ENCODE results near the gene HBQ1.
"Not testable (repeated sequence)": the region's sequence is repeated elsewhere in the genome, so short reads cannot be mapped to it uniquely, and the experiment has no call there.

The HBQ1 gene

DNA sequence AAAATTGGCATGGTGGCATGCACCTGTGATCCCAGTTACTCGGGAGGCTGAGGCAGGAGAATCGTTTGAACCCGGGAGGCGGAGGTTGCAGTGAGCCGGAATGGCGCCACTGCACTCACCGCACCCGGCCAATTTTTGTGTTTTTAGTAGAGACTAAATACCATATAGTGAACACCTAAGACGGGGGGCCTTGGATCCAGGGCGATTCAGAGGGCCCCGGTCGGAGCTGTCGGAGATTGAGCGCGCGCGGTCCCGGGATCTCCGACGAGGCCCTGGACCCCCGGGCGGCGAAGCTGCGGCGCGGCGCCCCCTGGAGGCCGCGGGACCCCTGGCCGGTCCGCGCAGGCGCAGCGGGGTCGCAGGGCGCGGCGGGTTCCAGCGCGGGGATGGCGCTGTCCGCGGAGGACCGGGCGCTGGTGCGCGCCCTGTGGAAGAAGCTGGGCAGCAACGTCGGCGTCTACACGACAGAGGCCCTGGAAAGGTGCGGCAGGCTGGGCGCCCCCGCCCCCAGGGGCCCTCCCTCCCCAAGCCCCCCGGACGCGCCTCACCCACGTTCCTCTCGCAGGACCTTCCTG lies at the start of gene HBQ1:
Gene HBQ1 (plus strand): TSS at position 359 of the 575 bp plus-strand sequence. CDS start 28 bp downstream, at position 387.
- DNase-seq = peak; percentile 44 to 67 (median 64)

DNA sequence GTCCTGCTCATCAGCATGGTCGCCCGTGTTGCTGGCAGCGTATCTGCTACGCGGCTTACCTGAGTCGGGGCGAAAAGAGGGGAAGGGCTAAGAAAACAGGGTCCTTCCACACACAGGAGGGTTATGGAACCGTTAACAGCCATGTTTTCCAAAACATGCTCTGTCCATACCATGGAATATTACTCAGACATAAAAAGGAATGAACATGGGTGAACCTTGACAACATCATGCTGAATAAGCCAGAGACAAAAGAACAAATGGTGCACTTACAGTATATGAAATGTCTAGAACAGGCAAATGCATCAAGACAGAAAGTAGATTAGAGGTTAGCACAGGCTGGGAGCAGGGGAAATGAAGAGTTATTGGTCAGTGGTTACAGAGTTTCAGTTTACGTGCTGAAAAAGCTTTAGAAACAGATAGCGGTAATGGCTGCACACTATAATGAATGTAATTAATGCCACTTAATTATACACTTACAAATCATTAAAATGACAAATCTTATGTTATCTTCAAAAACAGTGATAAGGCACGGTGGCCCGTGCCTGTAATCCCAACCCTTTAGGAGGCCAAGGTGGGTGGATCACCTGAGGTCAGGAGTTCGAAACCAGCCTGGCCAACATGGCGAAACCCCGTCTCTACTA lies 49.6 kb upstream of the HBQ1 start:
- no peak for DNase-seq

DNA sequence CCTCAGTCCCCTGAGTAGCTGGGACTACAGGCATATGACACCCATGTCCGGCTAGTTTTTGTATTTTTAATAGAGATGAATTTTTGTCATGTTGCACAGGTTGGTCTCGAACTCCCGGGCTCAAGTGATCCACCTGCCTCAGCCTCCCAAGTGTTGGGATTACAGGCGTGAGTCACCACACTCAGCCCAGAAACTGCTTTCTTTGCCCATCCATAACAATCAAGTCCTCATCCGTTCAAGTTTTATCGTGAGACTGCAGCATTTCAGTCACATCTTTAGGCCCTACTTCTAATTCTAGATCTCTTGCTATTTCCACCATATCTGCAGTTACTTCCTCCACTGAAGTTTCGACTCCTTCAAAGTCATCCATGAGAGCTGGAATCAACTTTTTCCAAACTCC lies 48.1 kb upstream of the HBQ1 start:
- no peak for DNase-seq

DNA sequence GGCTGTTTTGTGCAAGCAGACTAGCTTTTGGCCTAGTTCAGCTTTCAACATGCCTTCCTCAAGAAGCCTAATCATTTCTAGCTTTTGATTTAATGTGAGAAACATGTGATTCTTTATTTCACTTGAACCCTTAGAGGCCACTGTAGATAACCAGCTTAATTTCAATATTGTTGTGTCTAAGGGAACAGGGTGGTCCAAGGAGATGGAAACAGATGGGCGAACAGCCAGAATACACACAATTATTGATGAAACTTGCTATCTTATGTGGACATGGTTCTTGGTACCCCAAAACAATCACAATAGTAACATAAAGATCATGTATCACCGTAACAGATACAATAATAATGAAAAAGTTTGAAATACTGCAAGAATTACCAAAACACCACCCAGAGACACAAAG lies 46.5 kb upstream of the HBQ1 start:
- no peak for DNase-seq

DNA sequence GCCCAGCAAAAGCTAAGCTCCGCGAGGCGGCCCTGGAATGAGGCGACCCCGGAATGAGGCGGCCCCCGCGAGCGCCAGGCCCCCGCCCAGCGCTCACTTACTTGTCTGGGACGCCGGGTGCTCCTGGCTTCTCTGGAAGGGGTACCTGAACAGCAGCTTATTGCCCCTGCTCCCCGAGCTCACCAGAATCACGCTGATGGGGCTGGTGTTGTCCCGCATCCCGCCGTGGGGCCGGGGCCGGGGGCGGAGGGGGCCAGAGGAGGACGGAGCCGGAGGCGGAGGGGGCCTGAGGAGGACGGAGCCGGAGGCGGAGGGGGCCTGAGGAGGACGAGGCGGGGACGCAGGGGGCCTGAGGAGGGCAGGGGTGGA lies 42.2 kb upstream of the HBQ1 start:
- peak in 2 of 3 donors; percentile 14 to 25 for DNase-seq

DNA sequence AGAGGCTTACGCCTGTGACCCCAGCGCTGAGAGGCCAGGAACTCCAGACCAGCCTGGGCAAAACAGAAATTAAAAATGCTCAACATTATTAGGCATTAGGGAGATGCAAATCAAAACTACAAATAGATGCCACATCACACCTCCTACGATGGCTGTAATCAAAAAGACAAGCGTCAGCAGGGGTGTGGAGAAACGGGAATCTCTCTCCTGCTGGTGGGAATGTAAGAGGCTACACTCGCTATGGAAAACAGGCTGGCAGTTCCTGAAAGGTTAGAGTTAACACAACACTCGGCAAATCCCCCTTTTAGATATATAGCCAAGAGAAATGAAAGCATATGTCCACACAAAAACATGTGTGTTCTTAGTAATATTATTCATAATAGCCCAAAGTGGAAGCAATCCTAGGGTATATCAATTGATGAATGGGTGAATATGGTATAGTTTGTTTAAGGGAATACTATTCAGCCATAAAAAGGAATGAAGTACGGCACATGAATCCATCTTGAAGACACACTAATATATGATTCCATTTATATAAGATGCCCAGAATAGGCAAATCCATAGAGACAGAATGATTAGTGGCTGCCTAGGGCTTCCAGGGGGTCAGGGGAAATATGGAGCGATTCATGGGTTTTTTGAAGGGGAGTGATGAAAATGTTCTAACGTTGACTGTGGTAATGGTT lies 39.9 kb upstream of the HBQ1 start:
- no peak for DNase-seq

DNA sequence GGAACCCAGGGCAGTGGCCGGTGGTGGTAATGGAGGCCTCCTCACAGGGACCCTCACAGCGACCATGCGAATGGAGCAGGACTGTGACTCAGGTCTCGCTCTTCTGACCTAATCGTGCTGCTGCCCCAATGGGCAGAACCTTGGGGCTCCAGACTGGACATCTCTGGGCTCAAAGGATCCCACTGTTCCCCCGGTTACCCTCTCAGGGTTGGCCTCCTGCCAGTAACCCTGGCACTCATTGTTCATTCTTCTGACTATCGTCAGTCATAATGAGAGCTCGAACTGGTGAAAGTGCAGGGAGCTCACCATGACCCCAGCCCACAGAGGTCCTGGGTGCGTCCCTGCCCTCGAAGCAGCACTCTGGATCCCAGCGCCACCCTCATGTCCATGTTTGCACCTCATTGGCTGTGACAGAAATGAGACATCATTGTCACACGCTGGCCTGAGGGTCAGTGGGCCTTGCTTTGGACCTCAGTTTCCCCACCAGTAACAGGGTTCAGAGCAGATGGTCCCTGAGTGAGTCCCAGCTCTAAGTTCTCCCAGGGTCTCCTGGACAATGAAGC lies 37.8 kb upstream of the HBQ1 start:
- DNase-seq = no peak

DNA sequence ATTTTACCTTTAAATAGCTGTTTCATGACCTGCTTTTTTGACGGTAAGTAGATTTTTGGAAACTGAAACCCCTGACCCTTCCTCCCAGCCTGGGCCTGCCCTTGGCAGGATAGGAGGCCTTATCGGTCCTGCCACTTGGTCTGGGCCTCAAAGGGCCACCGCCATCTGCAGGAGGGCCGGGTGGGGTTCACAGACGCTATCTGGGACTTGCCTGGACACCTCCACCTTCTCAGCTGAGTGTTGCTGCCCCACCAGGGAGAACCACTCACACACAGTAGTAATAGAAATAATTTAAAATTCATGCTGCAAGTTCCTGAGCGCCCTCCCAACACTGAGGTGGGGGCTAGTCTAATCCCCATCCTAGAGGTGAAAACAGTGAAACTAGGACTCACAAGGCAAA lies 37.2 kb upstream of the HBQ1 start:
- no peak for DNase-seq

DNA sequence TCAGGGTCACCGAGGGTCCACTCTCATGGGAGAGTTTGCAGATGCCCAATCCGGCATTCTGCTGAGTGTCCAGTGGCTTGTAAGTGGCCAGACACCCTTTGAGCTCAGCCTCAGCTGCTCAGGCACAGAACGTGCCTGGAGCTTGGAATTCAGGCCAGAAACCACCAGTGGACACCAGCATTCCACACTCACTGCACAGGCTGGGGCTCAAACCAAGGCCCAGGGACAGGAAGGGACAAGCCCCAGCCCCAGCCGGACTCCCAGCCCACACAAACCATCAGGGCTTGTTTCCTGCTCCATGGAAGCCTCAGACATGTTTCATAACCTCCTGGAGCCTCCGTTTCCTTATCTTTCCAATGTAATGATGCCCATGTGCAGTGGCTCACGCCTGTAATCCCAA lies 36.8 kb upstream of the HBQ1 start:
- DNase-seq = no peak

DNA sequence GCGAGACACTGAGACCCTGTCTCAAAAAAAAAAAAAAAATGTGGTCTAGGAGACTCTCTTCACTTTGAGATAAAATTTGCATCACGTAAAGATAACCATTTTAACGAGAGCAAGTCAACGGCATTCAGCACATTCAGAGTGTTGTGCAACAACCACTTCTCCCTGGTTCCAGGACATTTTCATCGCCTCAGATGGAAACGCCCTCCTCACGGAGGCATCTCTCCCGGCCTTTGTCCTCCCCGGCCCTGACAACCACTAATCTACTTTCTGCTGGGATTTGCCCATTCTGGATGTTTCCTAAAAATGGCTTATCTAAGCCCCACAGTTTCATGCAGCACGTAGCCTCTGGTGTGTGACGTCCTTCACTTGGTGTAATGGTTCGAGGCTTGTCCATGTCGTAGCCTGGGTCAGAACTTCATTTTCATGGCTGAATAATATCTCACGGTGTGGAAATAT lies 35.4 kb upstream of the HBQ1 start:
- DNase-seq = no peak

DNA sequence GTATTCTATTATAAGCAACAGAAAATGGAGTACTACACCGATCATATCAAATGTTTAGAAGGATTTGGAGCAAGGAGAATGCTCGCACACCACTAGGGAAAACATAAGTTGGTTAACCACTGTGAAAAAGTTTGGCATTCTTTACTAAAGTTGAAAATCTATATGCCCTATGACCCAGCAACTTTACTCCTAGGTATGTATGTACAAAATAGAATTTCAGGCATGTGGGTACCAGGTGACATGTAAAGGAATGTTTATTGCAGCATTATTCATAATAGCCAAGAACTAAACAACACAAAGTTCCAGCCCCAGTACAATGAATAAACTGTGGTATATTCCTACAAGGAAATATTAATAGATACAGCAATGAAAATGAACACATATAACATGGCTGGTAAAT lies 33.6 kb upstream of the HBQ1 start:
- no peak for DNase-seq

DNA sequence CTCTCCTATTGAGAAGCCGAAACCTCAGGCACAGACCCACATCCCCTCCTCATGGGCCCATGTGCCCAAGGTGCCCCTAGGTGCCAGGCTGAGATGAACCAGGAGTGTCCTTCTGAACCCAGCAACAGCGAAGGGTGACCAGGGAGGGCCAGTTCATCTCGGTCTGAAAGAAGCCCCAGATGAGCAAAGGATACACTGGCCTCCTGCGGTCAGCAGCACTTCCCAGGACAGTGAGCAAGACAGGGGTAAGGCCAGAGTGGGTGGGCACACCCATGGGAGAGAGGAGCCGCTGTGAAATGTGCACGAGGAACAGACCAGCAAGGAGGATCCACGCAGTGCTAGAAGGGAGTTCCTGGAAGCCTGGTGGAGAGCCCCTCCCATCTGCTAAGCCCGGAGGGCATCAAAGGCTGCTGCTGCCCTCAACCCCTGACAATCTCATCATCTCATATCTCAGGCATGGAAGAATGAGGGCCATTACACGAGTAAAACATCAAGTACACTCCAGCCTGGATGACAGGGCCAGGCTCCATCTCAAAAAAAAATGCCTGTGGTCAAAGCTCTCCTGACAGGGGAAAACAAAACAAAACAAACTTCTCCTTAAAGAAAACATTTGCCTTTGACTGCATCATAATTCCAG lies 31.1 kb upstream of the HBQ1 start:
- no peak for DNase-seq

DNA sequence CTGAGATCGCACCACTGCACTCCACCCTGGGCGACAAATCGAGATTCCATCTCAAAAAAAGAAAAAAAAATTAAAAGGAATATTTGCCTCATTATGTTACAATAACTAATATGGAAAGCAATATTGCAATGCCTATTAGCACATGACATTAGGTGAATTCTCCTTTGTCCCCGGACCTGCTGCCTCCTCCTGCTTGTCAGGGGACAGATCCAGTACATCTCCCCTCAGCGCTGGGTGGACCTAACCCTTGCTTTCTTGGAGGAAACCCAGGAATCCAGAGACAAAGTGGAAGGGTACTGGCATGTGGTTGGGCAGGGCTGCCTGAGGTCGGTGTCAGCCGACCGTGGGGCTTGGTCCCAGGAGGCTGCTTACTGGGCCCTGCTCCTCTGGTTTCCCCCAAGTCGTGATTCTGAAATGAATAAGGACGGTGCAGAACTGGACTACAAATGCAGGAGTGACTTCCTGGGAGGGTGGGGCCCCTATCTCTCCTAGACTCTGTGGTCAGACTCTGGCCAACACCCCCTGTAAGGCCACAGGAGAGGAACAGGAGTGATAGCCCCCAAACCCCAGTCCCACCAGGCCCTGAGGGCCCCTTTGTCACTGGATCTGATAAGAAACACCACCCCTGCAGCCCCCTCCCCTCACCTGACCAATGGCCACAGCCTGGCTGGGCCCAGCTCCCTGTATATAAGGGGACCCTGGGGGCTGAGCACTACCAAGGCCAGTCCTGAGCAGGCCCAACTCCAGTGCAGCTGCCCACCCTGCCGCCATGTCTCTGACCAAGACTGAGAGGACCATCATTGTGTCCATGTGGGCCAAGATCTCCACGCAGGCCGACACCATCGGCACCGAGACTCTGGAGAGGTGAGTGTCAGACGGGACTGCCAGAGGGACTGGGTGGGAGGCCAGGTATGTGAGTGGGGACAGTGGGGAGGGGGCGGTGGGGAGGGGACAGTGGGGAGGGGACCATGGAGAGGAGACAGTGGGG lies 27.8 kb upstream of the HBQ1 start, which contains the start of gene HBZ:
Gene HBZ (plus strand): TSS at position 504 of the 988 bp plus-strand sequence. CDS start 266 bp downstream, at position 770.
- DNase-seq = no peak

DNA sequence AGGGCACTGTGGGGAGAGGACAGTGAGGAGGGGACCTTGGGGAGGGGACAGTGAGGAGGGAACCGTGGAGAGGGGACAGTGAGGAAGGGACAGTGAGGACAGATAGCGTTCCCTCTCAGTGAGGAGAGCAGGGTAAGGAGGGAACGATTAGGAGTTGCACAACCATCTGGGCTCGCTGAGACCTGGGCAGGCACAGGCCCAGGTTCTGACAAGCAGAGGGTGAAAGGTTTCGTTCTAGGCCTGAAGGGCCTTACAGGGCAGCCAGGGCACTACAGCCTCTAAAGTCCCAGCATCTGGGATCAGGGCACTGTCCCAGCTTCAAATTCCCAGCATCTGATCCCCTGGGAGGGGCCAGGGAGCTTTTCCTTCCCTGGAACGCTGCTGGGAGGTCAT lies 27.1 kb upstream of the HBQ1 start:
- not testable (repeated sequence) for DNase-seq

DNA sequence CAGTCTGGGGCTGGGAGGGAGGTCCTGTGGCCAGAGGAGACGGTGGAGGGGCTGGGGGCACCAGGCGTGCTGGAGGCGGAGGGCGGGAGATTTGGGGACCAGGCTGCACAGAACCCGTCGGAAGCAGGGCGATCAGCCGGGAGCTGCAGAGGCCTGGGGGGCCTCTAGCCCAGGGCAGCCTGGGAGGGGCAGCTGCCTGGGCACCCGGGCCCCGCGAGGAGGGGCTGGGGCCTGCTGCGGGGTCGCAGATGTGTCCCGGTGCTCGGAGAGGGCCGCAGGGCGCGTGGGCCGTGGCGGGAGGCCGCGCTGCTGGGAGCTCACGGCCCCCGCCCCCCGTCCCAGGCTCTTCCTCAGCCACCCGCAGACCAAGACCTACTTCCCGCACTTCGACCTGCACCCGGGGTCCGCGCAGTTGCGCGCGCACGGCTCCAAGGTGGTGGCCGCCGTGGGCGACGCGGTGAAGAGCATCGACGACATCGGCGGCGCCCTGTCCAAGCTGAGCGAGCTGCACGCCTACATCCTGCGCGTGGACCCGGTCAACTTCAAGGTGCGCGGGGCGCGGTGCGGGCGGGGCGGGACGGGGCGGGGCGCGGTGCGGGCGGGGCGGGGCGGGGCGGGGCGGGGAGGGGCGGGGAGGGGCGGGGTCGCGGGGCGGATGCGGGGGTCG lies 26.6 kb upstream of the HBQ1 start:
- not testable (repeated sequence) for DNase-seq

DNA sequence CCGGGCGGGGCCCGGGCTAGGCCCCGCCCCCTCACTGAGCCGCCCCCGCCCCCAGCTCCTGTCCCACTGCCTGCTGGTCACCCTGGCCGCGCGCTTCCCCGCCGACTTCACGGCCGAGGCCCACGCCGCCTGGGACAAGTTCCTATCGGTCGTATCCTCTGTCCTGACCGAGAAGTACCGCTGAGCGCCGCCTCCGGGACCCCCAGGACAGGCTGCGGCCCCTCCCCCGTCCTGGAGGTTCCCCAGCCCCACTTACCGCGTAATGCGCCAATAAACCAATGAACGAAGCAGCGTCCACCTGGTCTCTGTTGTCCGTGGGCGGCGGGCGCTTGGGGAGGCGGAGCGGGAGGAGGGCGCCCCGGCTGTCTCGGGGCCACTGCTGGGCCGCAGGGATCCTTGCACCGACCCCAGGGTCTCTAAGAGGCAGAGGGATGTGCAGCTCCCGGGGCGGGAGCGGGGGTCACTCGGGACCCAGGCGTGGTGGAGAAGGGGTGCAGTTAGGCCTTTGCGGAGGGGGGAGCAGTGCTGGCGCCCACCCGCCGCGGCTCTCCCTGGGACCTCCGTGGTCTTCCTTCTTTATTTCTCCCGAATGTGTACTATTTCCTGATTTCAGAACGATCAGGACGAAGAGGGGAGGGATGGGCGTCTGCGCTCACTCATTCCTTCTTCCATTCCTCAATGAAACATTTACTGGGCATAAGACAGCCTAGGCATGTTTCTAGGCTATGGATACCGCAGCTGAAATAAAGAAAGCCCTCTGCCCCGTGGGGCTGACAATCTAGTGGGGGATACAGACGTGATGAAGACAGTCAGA lies 25.8 kb upstream of the HBQ1 start:
- peak in 1 of 3 donors; percentile 52 for DNase-seq

DNA sequence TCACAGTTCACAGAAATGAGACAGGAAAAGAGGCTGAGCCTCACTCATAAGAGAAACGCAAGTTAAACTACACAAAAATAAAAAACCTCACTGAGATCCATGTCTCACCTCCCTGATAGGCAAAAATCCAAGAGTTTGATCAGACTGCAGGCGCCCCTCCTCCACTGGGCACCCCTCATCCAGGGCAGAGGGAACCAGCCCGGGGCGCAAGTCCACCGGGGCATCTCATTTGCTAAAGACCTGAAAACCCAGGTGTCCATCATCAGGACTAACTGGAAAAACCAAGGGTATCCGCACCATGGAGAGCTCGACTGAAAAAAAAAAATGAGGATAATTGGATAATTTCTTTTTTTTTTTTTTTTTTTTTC lies 25.2 kb upstream of the HBQ1 start:
- no peak for DNase-seq

DNA sequence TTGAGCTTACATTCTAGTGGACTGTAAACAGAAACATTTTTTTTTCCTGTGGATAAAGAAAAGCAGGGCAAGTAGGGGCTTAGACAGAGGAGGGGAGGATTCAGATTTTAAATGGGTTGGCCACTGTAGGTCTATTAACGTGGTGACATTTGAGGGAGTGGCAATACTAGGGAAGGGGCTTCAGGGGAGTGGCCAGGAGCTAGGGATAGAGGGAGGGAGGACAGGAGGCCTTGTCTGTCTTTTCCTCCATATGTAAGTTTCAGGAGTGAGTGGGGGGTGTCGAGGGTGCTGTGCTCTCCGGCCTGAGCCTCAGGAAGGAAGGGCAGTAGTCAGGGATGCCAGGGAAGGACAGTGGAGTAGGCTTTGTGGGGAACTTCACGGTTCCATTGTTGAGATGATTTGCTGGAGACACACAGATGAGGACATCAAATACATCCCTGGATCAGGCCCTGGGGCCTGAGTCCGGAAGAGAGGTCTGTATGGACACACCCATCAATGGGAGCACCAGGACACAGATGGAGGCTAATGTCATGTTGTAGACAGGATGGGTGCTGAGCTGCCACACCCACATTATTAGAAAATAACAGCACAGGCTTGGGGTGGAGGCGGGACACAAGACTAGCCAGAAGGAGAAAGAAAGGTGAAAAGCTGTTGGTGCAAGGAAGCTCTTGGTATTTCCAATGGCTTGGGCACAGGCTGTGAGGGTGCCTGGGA lies 21.0 kb upstream of the HBQ1 start:
- DNase-seq = no peak

DNA sequence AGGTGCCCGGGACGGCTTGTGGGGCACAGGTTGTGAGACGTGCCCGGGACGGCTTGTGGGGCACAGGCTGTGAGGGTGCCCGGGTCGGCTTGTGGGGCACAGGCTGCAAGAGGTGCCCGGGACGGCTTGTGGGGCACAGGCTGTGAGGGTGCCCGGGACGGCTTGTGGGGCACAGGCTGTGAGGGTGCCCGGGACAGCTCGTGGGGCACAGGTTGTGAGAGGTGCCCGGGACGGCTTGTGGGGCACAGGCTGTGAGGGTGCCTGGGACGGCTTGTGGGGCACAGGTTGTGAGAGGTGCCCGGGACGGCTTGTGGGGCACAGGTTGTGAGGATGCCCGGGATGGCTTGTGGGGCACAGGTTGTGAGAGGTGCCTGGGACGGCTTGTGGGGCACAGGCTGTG lies 20.0 kb upstream of the HBQ1 start:
- not testable (repeated sequence) for DNase-seq

DNA sequence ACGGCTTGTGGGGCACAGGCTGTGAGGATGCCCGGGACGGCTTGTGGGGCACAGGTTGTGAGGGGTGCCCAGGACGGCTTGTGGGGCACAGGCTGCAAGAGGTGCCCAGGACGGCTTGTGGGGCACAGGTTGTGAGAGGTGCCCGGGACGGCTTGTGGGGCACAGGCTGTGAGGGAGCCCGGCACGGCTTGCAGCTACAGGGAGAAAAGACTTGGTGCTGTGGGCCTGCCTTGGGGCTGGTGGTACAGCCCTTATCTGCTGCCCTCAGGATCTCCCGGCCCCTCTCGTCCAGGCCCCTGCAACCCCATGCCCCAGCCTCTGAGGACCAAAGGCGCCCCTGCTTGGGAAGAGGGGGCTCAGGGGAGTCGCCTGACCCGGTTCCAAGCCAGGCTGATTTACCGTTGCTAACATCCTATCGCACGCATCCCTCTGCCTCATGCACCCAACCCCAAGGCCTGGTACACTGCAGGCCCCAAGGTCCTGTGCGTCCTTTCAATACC lies 19.5 kb upstream of the HBQ1 start:
- DNase-seq = no peak

Measured in suppressor macrophage treated with lipopolysaccharide for 1 hour (primary cell).